HG03064 (cell line): ENCODE results near the gene SCP2.

ENCODE experiments used
- ATAC-seq: cut with Tn5 transposase; IDR thresholded peaks from one replicate; pipeline ENCODE4 v1.9.1; 2021; ENCODE audit warnings: low read depth; ENCODE audit not compliant: unreplicated experiment

The SCP2 gene

DNA sequence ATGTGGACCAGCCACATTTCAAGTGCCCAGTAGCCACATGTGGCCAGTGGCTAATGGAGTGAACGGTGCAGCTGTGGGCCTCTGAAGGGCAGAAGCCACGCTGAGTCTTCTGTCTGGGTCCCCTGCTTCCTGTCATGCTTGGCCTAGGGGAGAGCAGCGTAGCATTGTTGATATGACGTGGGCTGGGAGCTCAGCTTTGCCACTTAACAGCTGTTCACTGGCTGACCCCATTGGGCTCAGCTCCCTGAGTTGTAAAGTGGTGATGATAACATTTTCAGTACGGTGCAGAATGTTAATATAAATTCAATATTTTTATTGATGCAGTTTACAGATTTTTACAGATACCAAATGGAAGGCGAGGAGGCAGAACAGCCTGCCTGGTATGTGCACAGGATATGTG, 139.4 kb downstream of the SCP2 start:
- ATAC-seq: no peak

DNA sequence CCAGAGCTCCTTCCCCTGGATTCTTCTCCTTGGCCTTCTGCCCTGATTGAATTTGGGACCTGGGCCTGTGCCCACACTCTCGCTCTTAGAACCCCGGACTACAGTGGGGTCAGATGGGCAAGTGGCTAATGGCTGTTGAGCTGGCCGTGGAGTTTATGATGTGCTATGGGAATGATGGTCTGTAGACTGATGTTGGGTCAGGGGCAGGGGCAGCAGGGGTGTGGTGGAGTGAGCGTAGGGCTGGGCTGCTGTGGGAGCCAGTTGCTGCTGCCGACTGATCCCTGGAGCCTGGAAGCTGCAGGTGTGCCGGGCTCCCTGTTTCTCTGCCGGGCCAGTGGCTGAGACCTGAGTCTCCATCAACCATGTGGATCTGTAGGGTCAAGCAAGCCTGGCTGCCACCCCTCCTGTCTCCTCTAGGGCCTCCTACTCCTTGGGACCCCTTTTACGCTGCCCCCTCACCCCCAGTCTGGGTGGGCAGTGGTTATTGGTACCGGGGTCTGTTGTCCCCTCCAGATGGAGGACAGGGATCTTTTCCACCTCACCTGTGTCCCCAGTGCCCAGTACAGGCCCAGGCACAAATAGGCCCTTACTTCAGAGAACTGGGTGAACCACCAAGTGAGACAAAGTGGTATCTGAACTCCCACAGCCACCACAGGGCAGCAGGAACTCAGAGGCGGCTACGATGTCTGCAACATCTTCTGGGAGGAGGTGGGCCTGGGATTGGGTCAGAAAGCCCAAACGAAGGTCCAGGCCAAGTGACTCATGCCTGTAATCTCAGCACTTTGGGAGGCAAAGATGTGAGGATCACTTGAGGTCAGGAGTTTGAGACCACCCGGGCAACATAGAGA, 140.0 kb downstream of the SCP2 start:
- ATAC-seq: no peak

DNA sequence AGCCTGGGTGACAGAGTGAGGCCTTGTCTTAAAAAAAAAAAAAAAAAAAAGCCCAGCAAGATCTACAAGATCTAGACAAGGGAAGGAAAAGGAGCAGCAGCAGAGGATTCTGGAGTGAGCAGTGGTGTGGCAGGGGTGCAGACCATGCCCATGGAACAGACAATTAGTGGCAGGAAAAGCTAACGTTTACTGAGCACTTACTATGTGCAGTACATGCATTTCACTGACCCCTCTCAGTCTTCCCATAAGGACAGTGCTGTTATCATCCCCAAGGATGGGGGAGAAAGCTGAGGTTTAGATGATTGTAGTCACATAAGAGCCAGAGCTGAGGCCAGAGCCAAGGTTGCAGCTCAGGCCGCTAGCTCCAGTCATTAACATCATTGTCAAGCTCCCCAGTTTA, 140.8 kb downstream of the SCP2 start:
- ATAC-seq: no peak

DNA sequence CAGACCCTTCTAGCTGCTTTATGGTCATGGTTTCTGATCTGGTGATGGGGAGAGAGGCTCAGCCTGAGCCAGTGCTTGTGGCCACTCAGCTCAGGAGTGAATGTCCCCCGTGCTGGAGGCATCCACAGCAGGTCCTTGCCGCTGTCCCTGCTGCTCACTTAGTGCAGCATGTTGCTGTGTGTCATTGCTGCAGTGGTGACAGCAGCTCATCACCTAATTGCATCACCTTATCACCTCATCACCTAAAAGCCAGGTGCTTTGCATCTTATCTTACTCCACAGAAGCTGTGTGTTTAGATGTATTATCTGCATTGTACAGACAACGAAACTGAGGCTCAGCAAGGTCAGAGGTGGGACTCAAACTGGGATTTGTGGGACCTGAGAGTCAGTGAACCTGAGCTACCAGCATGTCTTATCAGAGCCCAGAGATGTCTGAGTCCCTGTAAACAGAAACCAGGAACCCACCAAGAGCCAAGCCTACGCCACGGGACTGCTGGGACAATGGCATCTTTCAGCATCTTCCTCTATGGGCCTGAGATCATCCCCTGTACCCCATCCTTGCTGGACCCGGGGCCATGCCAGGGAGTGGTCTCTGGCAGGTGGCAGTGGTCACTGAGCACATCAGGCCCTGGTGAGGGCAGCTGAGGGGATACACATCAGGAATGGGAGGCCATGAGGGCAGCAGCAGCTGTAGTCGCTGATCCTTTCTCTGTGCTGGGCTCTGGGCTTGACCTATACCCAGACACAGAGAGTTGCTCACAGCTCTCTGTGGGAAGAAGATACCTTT, 141.4 kb downstream of the SCP2 start:
- no peak for ATAC-seq

DNA sequence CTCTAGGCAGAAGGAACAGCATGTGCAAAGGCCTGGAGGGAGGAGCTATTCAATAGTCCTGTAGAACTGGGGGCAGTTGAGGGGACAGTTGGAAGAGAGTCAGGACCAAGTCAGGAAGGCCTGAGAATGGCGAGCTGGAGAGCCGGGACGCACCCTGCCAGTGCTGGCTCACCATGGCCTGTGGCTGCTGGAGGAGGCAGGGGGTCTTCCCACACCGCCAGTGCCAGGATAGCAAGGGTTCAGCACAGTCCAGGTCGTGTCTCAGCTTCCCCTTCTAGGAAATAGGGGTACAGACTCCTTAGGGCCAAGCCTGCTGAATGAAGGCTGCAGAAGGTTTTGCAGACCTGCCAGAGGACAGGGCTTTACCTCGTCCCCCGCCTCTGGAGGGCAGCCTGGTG, 142.2 kb downstream of the SCP2 start:
- ATAC-seq: no peak

DNA sequence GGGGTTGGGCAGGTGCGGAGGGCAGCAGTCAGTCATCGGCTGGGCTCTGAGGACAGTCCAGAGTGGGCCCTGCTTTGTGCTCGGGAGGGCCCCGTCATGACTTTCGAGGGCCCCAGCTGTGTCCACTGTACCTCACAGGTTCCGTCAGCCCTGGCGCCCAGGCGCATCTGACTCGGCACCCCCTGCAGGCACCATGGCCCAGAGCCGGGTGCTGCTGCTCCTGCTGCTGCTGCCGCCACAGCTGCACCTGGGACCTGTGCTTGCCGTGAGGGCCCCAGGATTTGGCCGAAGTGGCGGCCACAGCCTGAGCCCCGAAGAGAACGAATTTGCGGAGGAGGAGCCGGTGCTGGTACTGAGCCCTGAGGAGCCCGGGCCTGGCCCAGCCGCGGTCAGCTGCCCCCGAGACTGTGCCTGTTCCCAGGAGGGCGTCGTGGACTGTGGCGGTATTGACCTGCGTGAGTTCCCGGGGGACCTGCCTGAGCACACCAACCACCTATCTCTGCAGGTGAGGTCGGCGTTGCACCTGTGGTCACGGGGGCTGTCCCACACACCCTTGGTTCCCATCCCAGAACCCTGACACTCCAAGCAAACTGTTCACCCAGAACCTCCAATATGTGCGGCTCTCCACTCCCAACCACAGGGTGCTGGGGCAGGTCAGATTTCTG, 142.7 kb downstream of the SCP2 start:
- ATAC-seq: no peak

DNA sequence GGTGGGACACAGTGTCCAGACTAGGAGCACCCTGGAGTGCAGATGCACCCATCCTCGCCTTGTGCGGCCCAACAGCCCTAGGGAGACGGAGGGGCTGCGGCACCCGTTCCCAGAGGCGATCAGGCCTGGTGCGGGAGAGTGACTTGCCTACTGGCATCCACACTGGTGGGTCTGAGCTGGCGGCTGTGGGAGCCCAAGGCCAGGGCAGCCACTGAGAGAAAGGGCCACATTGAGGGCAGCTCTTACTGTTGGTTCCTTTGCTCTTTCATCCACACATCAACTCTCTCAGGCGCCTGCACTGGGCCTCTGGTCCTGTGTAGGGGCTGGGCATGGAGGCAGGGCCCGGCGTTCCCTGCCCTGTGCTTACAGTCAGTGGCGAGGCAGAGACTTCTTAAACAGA, 143.5 kb downstream of the SCP2 start:
- no peak for ATAC-seq

DNA sequence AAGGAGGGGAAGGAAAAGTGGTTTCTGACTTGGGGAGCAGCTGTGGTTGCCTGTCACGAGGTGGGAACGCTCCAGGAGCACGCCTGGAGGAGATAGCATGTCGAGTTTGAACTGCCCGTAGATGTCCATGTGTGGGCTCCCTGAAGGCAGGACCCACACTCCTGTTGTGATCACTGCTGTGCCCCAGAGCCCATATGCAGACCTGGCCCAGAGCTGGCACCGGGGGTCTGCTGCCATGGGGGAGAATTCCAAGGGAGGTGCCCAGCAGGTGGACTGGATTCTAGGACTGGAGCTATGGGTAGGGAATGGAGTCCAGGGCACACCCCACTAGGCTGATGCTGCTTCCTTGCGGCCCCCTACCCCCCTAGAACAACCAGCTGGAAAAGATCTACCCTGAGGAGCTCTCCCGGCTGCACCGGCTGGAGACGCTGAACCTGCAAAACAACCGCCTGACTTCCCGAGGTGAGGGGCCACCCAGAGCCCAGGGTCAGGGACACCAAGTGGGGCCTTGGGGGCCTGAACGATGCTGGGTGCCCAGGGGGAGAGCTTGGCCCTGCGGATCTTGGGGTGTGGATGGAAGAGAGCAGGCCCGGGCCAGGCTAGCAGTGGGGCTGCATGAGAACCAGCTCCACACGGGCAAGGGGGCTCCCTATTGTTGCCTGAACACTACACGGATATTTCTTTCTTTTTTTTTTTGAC, 144.2 kb downstream of the SCP2 start:
- no peak for ATAC-seq

DNA sequence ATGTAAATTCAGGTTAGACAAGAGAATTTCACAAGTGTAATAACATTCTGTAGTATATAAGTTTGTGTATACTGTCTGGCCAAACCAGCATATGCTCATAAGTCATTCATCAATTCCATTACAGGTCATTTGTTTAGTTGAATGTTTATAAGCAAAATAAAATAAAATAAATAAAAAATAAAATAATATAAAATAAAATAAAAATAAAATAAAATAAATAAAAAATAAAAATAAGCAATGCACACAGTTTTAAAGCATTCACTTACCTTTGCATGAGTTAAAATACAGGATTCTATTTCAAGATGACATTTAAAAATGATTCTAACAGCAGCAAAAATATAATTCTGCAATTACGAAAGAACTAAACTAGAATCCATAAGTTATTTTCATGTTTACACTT, 144.8 kb downstream of the SCP2 start:
- ATAC-seq: no peak

DNA sequence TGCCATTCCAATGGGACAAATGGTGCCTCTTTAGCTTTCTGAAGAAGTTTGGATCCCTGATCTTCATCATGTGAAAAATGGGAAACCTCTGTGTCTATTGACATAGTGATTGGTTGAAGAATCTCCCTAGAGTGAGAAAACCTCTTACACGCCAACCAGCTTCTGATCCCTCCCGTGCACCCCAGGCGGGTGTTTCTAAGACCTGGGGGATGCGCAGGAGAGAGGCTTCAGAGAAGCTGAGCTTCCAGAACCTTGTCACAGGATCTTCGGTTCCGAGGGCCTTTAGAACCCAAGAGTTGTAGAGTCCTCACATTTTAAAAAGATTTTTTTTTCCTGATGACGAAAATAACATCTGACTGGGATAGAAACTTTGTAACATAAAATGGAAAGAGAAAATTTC, 146.2 kb downstream of the SCP2 start:
- ATAC-seq: no peak

DNA sequence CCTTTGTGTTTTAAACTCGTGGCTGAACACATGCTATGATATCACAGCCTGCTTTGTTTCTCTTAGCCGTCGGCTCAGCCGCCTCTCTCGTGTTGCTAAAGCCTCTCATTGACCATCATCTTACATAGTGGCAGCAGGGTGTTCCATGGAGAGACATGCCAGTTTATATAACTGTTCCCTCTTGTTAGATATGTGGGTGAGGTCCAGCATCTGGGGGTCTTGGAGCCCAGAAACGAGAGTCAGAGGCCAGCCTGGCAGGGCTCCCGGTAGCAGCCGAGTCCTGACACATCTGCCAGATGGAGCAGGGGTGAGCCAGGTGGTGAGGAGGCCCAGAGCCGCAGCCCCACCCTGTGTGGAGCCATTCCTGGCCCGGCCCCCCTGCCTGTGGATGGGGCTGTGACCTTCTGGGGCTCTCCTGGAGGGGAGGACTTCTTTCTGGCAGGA, 146.8 kb downstream of the SCP2 start:
- ATAC-seq: no peak

DNA sequence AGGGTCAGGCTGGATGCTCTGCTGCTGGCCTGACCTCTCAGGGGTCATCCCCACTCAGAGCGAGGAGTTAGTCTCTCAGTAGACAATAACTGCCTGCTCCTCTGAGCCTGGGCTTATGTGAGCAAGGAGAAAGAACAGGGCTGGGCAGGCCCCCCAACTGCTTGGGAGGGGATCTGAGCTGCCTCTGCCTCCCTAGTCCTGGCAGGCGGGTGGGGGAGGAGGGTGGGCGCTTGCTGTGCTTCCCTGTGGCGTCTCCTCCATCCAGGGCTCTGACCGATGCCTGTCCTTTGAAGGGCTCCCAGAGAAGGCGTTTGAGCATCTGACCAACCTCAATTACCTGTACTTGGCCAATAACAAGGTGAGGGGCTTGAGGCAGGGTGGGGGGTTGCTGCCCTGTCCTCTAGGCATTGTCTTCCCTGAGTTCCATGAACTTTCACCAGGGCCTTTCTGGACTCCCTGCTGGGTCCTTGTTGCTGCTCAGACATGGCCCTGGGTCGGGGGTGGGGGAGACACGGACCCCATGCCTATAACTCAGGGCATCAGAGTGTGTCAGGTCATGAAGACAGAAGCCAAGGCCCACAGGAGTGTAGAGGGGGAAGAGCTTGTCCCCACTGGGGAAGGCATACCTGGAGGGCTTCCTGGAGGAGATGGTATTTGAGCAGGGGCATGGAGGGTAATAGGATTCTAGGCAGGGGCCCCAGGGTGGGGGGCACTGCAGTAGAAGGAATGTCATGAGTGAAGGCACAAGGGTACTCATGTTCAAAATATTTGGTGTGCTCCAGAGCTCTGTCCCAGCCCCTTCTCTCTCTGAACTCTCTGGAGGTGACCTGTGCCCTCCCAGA, 147.5 kb downstream of the SCP2 start:
- no peak for ATAC-seq

DNA sequence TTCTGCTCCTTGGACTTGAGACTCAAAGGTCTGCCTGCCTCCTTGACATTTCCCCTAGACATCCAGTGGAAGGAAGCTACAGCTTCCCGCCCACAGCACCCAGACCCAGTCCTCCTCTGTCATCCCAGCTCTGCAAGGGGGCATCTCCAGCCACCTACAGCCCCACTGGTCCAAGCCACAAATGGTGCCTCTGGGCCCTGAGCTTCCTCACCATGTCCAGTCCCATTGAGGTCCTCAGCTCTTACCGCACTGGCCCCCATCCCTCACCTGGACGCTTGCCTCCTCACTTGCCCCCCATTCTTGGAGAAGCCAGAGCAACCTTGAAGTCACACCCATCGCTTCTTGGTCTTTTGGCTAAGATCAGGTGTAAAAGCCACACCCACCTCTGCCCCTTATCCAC, 148.1 kb downstream of the SCP2 start:
- no peak for ATAC-seq

DNA sequence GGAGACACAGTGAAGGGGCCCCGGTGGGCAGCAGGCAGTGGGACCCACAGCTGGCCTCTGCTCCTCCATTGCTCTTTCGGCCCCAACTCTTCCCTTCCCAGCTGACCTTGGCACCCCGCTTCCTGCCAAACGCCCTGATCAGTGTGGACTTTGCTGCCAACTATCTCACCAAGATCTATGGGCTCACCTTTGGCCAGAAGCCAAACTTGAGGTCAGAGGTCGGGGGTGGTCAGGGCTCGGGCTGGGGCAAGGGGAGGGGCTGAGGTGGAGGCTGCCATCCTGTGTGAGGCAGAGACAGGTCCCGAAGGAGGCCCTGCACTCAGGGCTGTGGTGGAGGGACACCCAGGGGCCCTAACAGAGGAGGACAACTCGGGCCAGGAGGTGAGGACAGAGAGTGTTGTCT, 148.7 kb downstream of the SCP2 start:
- ATAC-seq: no peak

DNA sequence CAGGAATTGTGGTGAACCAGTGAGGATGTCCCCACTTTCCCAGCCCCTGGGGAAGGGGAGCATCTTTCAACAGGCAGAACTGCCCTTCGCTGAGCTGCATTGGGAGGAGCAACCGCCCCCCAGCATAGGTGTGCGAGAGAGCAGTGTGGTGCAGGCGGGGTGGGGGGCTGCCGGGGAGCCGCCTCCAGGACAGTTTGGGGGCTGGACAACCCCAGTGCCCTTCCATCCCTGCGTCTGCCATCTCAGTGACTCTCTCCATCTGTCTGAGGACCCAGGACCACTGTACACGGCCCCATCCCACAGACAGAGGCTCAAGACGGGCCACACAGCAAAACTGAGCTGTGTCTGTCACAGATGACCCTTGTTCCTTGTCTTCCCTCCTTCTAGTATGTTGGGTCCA, 149.1 kb downstream of the SCP2 start:
- ATAC-seq: no peak

DNA sequence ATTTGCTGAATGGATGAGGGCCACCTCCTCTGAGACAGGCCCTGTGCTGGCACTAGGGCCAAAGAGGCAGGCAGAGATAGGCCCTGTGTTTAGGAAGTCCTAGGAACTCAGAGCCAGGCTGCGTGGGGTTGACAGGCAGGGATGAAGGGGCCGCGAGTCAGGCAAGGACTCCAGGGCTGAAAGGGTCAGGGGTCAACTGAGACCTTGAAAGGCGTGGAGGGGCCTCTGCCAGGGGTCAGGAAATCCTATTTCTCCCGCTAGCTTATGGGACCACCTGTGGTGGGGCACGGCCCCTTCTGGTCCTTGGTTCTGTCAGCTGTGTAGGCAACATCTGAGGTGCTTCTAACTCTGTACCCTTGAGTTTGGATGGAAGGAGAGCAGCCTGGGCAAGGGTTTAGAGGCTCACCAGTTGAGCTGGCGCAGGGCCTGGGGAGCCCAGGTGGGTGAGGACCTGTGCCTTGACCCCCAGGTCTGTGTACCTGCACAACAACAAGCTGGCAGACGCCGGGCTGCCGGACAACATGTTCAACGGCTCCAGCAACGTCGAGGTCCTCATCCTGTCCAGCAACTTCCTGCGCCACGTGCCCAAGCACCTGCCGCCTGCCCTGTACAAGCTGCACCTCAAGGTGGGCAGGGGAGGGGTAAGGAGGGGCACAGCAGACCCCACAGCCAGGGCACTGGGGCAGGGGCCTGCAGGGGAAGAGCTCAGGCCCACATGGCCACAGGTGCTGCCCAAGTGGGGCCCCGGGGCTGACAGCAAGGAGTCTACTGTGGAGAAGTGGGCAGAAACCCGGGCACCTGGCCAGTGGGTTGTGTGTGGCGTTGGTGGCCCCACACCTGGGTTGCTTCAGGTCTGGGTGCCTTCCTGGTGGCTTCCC, 149.9 kb downstream of the SCP2 start:
- ATAC-seq: no peak

DNA sequence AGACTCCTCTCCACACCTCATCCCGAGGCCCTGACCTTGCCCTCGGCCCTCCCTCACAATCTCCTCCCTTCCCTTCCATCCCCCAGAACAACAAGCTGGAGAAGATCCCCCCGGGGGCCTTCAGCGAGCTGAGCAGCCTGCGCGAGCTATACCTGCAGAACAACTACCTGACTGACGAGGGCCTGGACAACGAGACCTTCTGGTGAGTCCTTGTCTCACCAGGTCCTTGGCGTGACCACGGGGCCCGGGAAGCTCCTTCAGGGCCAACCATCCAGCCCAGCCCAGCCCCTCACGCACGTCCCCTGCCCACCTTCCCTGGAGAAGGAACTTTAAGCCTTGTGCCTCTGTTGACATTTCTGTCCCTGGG, 150.5 kb downstream of the SCP2 start:
- ATAC-seq: no peak

DNA sequence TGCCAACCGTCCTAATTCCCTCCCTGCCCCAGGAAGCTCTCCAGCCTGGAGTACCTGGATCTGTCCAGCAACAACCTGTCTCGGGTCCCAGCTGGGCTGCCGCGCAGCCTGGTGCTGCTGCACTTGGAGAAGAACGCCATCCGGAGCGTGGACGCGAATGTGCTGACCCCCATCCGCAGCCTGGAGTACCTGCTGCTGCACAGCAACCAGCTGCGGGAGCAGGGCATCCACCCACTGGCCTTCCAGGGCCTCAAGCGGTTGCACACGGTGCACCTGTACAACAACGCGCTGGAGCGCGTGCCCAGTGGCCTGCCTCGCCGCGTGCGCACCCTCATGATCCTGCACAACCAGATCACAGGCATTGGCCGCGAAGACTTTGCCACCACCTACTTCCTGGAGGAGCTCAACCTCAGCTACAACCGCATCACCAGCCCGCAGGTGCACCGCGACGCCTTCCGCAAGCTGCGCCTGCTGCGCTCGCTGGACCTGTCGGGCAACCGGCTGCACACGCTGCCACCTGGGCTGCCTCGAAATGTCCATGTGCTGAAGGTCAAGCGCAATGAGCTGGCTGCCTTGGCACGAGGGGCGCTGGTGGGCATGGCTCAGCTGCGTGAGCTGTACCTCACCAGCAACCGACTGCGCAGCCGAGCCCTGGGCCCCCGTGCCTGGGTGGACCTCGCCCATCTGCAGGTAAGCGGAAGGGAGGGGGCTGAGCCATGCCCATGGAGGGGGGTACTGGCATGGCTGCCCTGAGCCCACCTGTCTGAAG, 151.4 kb downstream of the SCP2 start:
- ATAC-seq: no peak
